ENCODE results near the gene MYRIP. TPM values are rescaled to one million over a fixed set of nuclear protein-coding genes. Genes with fewer than 3 reads are reported as not detected.
"Not testable (repeated sequence)": the region's sequence is repeated elsewhere in the genome, so short reads cannot be mapped to it uniquely, and the experiment has no call there.

MYRIP gene
- total and polyA plus RNA-seq, 2 of the 4 experiments (the other 2 are of a cell fraction): not detected

GRCh38 chr3:39778168-39778567, 31.2 kb upstream of the MYRIP start:
- H3K14ac ChIP-seq (replicated peaks; ENCODE audit: low read depth, low read length); H4K91ac ChIP-seq (ENCODE audit: insufficient read depth, low read depth, low read length); H2AK9ac ChIP-seq (replicated peaks; ENCODE audit: low read depth, low read length, poor library complexity); H2BK5ac ChIP-seq (ENCODE audit: low read depth, low read length, poor library complexity, severe bottlenecking); H2AFZ ChIP-seq (replicated peaks; ENCODE audit: low read length, poor library complexity); DNase-seq; H2BK120ac ChIP-seq (ENCODE audit: low read depth, low read length); H3K27ac ChIP-seq (ENCODE audit: insufficient read depth, low read length); H3K56ac ChIP-seq (ENCODE audit: extremely low read depth, insufficient read depth, low read length); H2BK20ac ChIP-seq (ENCODE audit: low read depth, low read length); CTCF ChIA-PET; H3K23ac ChIP-seq (ENCODE audit: low read depth, low read length); H2AK5ac ChIP-seq (ENCODE audit: low read depth, low read length); dilution Hi-C loops (cut with HindIII; ENCODE audit: low sequenced_read_pairs, unreplicated experiment); H3K79me1 ChIP-seq (ENCODE audit: low read depth in 1 of 2, low read length in 2 of 2); ATAC-seq (ENCODE audit: low read depth); H3K36me3 ChIP-seq (ENCODE audit: control insufficient read depth, insufficient read depth, low read length); H3K9ac ChIP-seq (ENCODE audit: low read depth, low read length); H3K4me3 ChIP-seq (ENCODE audit: insufficient read depth, low read depth, low read length); H3K4me1 ChIP-seq (ENCODE audit: control insufficient read depth, insufficient read depth, low read length); H2BK15ac ChIP-seq (ENCODE audit: low read depth, low read length); H4K5ac ChIP-seq (ENCODE audit: low read depth, low read length); in situ Hi-C loops (cut with MboI; ENCODE audit: low sequenced_read_pairs); H4K8ac ChIP-seq (ENCODE audit: low read depth in 2 of 2, low read length in 2 of 2); POLR2A ChIA-PET (ENCODE audit: unreplicated experiment); H3K9me1 ChIP-seq (ENCODE audit: insufficient read depth, low read length); H3K18ac ChIP-seq (ENCODE audit: low read depth, low read length); H3K4ac ChIP-seq (ENCODE audit: low read depth, low read length); intact Hi-C loops (cut with micrococcal nuclease); H3K27me3 ChIP-seq (ENCODE audit: control insufficient read depth, insufficient read depth, low read length); H3K4me2 ChIP-seq (ENCODE audit: low read depth, low read length); H4K20me1 ChIP-seq (ENCODE audit: insufficient read depth, low read length); BruUV-seq (replicated peaks); H3K9me3 ChIP-seq (ENCODE audit: control insufficient read depth, insufficient read depth, low read length): not testable (repeated sequence)
- no CpG with 5 or more reads among the region's 5 CpGs for WGBS, 2 experiments (ENCODE audit: extremely low coverage in 2 of 2, insufficient read length in 1 of 2)
